ENCODE measurements around the gene NPR2.

Gene NPR2

GRCh38 chr9:35856206-35856605, 64.8 kb downstream of the NPR2 start:
- no peak for FAIRE-seq
- DNase-seq (ENCODE audit: insufficient read length, low spot score): no peak
- no peak for TF ChIP-seq POLR2A (IDR thresholded peaks at IDR 0.05; ENCODE audit: low read depth, low read length)

DNA sequence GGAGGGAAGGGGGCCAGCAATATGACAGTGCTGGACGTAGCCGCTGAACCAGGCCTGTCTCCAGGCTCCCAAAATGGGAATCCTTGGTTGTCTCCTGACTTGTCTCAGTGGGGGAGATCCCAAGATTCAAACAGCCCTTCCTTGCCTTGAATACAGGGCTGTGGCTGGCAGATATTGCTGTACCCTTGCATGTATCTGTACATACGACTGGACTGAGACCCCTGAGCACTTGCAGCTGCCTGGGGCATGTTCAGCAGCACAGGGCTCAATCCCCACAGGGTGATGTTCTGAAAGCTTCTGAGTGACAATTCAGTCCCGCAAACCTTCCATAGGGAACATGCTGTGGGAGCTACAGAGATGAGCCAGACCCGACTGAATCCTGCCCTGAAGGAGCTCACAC, 65.5 kb downstream of the NPR2 start:
- DNase-seq (ENCODE audit: insufficient read length, low spot score) (no peak), FAIRE-seq (no peak)
- no peak for TF ChIP-seq POLR2A (IDR thresholded peaks at IDR 0.05; ENCODE audit: low read depth, low read length)

DNA sequence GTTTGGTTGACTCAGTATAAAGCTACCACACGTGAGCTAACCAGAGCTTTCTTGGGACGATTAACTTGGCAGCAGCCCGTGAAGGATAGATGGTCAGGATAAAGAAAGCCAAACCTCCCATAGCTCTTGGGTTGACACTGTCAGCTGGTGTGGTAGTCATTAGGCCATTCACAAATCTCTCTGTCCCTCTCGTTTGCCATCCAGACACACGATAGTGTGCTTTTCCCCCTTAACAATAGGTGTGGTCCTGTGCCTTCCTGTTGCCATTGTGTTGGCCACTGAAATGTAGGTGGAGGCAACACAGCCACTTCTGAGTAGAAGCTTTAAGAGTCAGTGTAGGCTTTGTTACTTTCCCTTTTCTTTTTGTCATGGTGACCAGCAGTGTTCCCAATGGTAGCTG, 67.1 kb downstream of the NPR2 start:
- TF ChIP-seq POLR2A (IDR thresholded peaks at IDR 0.05; ENCODE audit: low read depth, low read length): no peak
- DNase-seq (ENCODE audit: insufficient read length, low spot score): no peak
- no peak for FAIRE-seq
